ENCODE data around the gene SLC37A2. TPM values are rescaled to one million over a fixed set of nuclear protein-coding genes. Genes with fewer than 3 reads are reported as not detected.

SLC37A2 gene
- total and polyA plus RNA-seq, 2 experiments from 2014 or later: 1.7 to 2.6 TPM

- H2AFZ ChIP-seq: peak within 1 kb of the TSS; percentile 97
- H3K36me3 ChIP-seq (ENCODE audit: low read depth): no peaks in the 10 kb centered on the region
- 5 to 6% methylated on average over 30 to 49 of the region's 49 CpGs for WGBS, 2 experiments (ENCODE audit: low coverage in 1 of 2, low lambda C conversion rate in 2 of 2, missing lambda C conversion rate in 2 of 2)
- TF ChIP-seq EZH2phosphoT487 (IDR thresholded peaks at IDR 0.05; ENCODE audit: insufficient read depth, low read depth): no peak
- TF ChIP-seq EZH2 (IDR thresholded peaks at IDR 0.05; ENCODE audit: insufficient read depth, poor library complexity, severe bottlenecking): no peak
- H3K4me1 ChIP-seq (ENCODE audit: insufficient read depth): peaks cover 8% of the 10 kb centered on the region; the same call in 1 of the 2 replicates
- H4K20me1 ChIP-seq (ENCODE audit: insufficient read depth): no peaks in the 10 kb centered on the region
- in situ Hi-C loops (cut with MboI): no loop called here
- peak within 1 kb of the TSS; percentile 95 for H3K4me2 ChIP-seq (ENCODE audit: unreplicated experiment)
- DNase-seq: peak; percentile 99
- H3F3A ChIP-seq (ENCODE audit: insufficient read depth): no peaks in the 10 kb centered on the region
- H3K27ac ChIP-seq: peak within 1 kb of the TSS; percentile 41
- H3K27me3 ChIP-seq (replicated peaks; ENCODE audit: insufficient read depth): no peaks in the 10 kb centered on the region
- H3K9me3 ChIP-seq (ENCODE audit: low read depth): no peaks in the 10 kb centered on the region
- peak within 1 kb of the TSS; percentile 85 for H3K9ac ChIP-seq
- peak within 1 kb of the TSS; percentile 83 for H3K4me3 ChIP-seq
- H3K79me2 ChIP-seq (ENCODE audit: insufficient read depth): peaks cover 20% of the 10 kb centered on the region
- H3K9me2 ChIP-seq (ENCODE audit: insufficient read depth): no peaks in the 10 kb centered on the region
Observed at GRCh38 chr11:125111343-125112207, 48.5 kb downstream of the SLC37A2 start, which contains the start of gene TMEM218. TSS of gene TMEM218 (minus strand) at chr11:125111626. CDS start at chr11:125102241, 9,385 bp downstream.

DNA sequence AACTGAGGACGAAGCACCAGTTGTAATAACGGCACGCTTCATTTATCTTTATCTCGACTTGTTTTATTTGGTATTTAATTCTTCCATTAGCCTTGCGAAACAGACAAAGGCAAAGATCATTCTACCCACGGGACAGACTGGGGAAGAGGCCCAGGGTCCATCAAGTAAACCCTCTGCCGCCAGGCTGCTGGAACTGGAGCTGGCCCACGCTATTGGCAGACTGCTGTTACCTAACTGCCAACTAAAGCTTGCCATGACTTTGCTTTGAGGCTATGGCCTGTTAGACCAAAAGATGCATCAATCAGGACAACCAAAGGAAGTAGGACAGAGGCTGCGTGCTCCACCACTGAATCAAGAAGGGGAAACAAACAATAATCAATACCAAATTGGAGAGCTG, 49.1 kb downstream of the SLC37A2 start:
- no peaks in the 10 kb centered on the region for H3K36me3 ChIP-seq (ENCODE audit: low read depth)
- no peak for TF ChIP-seq EZH2phosphoT487 (IDR thresholded peaks at IDR 0.05; ENCODE audit: insufficient read depth, low read depth)
- no peak for TF ChIP-seq EZH2 (IDR thresholded peaks at IDR 0.05; ENCODE audit: insufficient read depth, poor library complexity, severe bottlenecking)
- H3K79me2 ChIP-seq (ENCODE audit: insufficient read depth): peaks cover 20% of the 10 kb centered on the region
- H2AFZ ChIP-seq: peak overlapping the region; percentile 97
- no peaks in the 10 kb centered on the region for H4K20me1 ChIP-seq (ENCODE audit: insufficient read depth)
- H3K9me2 ChIP-seq (ENCODE audit: insufficient read depth): no peaks in the 10 kb centered on the region
- H3K4me1 ChIP-seq (ENCODE audit: insufficient read depth): peaks cover 8% of the 10 kb centered on the region; the same call in 1 of the 2 replicates
- WGBS, 2 experiments (ENCODE audit: low coverage in 1 of 2, low lambda C conversion rate in 2 of 2, missing lambda C conversion rate in 2 of 2): 65 to 72% methylated on average over 9 of the region's 9 CpGs
- DNase-seq: no peak
- H3K9me3 ChIP-seq (ENCODE audit: low read depth): no peaks in the 10 kb centered on the region
- peak overlapping the region; percentile 61 for H3K4me3 ChIP-seq
- H3K27me3 ChIP-seq (replicated peaks; ENCODE audit: insufficient read depth): no peaks in the 10 kb centered on the region
- in situ Hi-C loops (cut with MboI): no loop called here
- no peaks in the 10 kb centered on the region for H3F3A ChIP-seq (ENCODE audit: insufficient read depth)
- peak overlapping the region; percentile 61 for H3K4me2 ChIP-seq (ENCODE audit: unreplicated experiment)
- H3K9ac ChIP-seq: peak overlapping the region; percentile 58
- H3K27ac ChIP-seq: peak overlapping the region; percentile 40

GRCh38 chr11:125114518-125114917, 51.4 kb downstream of the SLC37A2 start:
- Histone ChIP-seq H3K79me2 (ENCODE audit: insufficient read depth) (peaks cover 18% of the 10 kb centered on the region), H3K27me3 (replicated peaks; ENCODE audit: insufficient read depth) (no peaks in the 10 kb centered on the region), H3K4me1 (ENCODE audit: insufficient read depth) (peaks cover 8% of the 10 kb centered on the region; the same call in 1 of the 2 replicates), H2AFZ (no peak overlapping the region), H3K36me3 (ENCODE audit: low read depth) (no peaks in the 10 kb centered on the region), H3K27ac (no peak overlapping the region), H3K9me3 (ENCODE audit: low read depth) (no peaks in the 10 kb centered on the region), H3K9ac (no peak overlapping the region), H4K20me1 (ENCODE audit: insufficient read depth) (no peaks in the 10 kb centered on the region), H3F3A (ENCODE audit: insufficient read depth) (no peaks in the 10 kb centered on the region), H3K4me3 (no peak overlapping the region), H3K4me2 (ENCODE audit: unreplicated experiment) (no peak overlapping the region), H3K9me2 (ENCODE audit: insufficient read depth) (no peaks in the 10 kb centered on the region)
- peak; percentile 52 for DNase-seq
- TF ChIP-seq EZH2phosphoT487 (IDR thresholded peaks at IDR 0.05; ENCODE audit: insufficient read depth, low read depth): no peak
- no peak for TF ChIP-seq EZH2 (IDR thresholded peaks at IDR 0.05; ENCODE audit: insufficient read depth, poor library complexity, severe bottlenecking)
- WGBS, 2 experiments (ENCODE audit: low coverage in 1 of 2, low lambda C conversion rate in 2 of 2, missing lambda C conversion rate in 2 of 2): 15 to 19% methylated on average over 8 of the region's 8 CpGs
- in situ Hi-C loops (cut with MboI): no loop called here

DNA sequence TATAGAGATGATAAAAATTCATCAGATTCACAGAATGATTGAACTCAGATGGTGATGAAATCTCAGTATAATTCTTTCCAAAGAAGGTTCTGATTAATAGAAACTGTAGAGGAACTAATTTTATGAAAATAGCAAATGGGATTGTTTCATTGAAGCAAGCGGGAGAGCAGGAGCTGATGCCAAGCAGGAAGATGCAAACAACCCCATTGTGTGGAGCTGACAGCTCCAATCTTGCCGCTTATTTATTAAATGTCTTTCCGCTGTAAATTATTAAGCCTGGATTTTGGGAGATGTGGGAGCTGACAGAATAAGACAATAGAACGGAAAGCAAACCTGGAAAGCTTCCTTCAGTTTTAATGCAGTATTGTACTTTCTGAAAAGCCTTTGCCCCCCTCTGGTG, 54.3 kb downstream of the SLC37A2 start:
- TF ChIP-seq EZH2phosphoT487 (IDR thresholded peaks at IDR 0.05; ENCODE audit: insufficient read depth, low read depth) (no peak), EZH2 (IDR thresholded peaks at IDR 0.05; ENCODE audit: insufficient read depth, poor library complexity, severe bottlenecking) (no peak)
- Histone ChIP-seq H3K27me3 (replicated peaks; ENCODE audit: insufficient read depth) (no peaks in the 10 kb centered on the region), H2AFZ (peak overlapping the region; percentile 42; the same call in 1 of the 2 replicates), H3K36me3 (ENCODE audit: low read depth) (no peaks in the 10 kb centered on the region), H3K4me3 (no peak overlapping the region), H3K4me2 (ENCODE audit: unreplicated experiment) (no peak overlapping the region), H3K4me1 (ENCODE audit: insufficient read depth) (no peaks in the 10 kb centered on the region), H4K20me1 (ENCODE audit: insufficient read depth) (no peaks in the 10 kb centered on the region), H3K9me3 (ENCODE audit: low read depth) (no peaks in the 10 kb centered on the region), H3F3A (ENCODE audit: insufficient read depth) (no peaks in the 10 kb centered on the region), H3K9me2 (ENCODE audit: insufficient read depth) (no peaks in the 10 kb centered on the region), H3K9ac (no peak overlapping the region), H3K27ac (no peak overlapping the region), H3K79me2 (ENCODE audit: insufficient read depth) (no peaks in the 10 kb centered on the region)
- in situ Hi-C loops (cut with MboI): no loop called here
- DNase-seq: no peak
- WGBS, 2 experiments (ENCODE audit: low coverage in 1 of 2, low lambda C conversion rate in 2 of 2, missing lambda C conversion rate in 2 of 2): 9% methylated on average over 4 of the region's 4 CpGs
